Measurements from ENCODE around the gene IL20RA.
"Not testable (repeated sequence)": the region's sequence is repeated elsewhere in the genome, so short reads cannot be mapped to it uniquely, and the experiment has no call there.

Gene IL20RA

GRCh38 chr6:136969433-136969832, 75.3 kb downstream of the IL20RA start:
- DNase-seq, result no peak

GRCh38 chr6:136968837-136969236, 75.9 kb downstream of the IL20RA start:
- DNase-seq, result no peak

- DNase-seq, result peak; percentile 78 to 89
These were observed 76.7 kb downstream of the IL20RA start for GRCh38 chr6:136967876-136968752.

- DNase-seq, result no peak
These were observed 80.4 kb downstream of the IL20RA start for GRCh38 chr6:136964398-136964797.

GRCh38 chr6:136963259-136963658, 81.5 kb downstream of the IL20RA start:
- no peak for DNase-seq

GRCh38 chr6:136962661-136963060, 82.1 kb downstream of the IL20RA start:
- peak; percentile 79 to 91 for DNase-seq

- DNase-seq, result no peak
These were observed 82.9 kb downstream of the IL20RA start for GRCh38 chr6:136961848-136962247.

- DNase-seq, result no peak
These were observed 84.0 kb downstream of the IL20RA start for GRCh38 chr6:136960781-136961180.

GRCh38 chr6:136959935-136960334, 84.8 kb downstream of the IL20RA start:
- not testable (repeated sequence) for DNase-seq

GRCh38 chr6:136959471-136959891, 85.3 kb downstream of the IL20RA start:
- peak in 1 of 2 experiments; percentile 21 for DNase-seq

- DNase-seq, result no peak
These were observed 86.6 kb downstream of the IL20RA start for GRCh38 chr6:136958168-136958567.

- no peak for DNase-seq
These were observed 87.9 kb downstream of the IL20RA start for GRCh38 chr6:136956590-136957544.

GRCh38 chr6:136955123-136955522, 89.6 kb downstream of the IL20RA start:
- no peak for DNase-seq

- DNase-seq, result peak; percentile 19 to 62
These were observed 92.0 kb downstream of the IL20RA start for GRCh38 chr6:136952714-136953260.

- DNase-seq, result no peak
These were observed 94.2 kb downstream of the IL20RA start for GRCh38 chr6:136950436-136951126.
